ENCODE results near the gene DGKI. TPM values are rescaled to one million over a fixed set of nuclear protein-coding genes. Genes with fewer than 3 reads are reported as not detected.

The DGKI gene
- total RNA-seq, 3 donors from 2014 or later: 0.36 to 1.4 (median 0.46) TPM

GRCh38 chr7:137519947-137520346, 326.8 kb downstream of the DGKI start:
- no peak for ATAC-seq
- intact Hi-C loops (cut with DNase I, micrococcal nuclease): no loop called here
- no peak for TF ChIP-seq CTCF (IDR thresholded peaks at IDR 0.05)
- Histone ChIP-seq H3K4me1 (ENCODE audit: low read depth) (no peaks in the 10 kb centered on the region), H3K9me3 (no peaks in the 10 kb centered on the region), H3K4me3 (no peak overlapping the region), H3K36me3 (ENCODE audit: low read depth) (no peaks in the 10 kb centered on the region)
- DNase-seq: no peak

- no peaks in the 10 kb centered on the region for H3K36me3 ChIP-seq (ENCODE audit: low read depth)
- H3K9me3 ChIP-seq: no peaks in the 10 kb centered on the region
- H3K4me3 ChIP-seq: no peak overlapping the region
- DNase-seq: no peak
- intact Hi-C loops (cut with DNase I, micrococcal nuclease): no loop called here
- TF ChIP-seq CTCF (IDR thresholded peaks at IDR 0.05): no peak
- ATAC-seq: no peak
- no peaks in the 10 kb centered on the region for H3K4me1 ChIP-seq (ENCODE audit: low read depth)
These were observed 327.5 kb downstream of the DGKI start for GRCh38 chr7:137519181-137519691.

- DNase-seq: no peak
- Histone ChIP-seq H3K9me3 (no peaks in the 10 kb centered on the region), H3K4me3 (no peak overlapping the region), H3K36me3 (ENCODE audit: low read depth) (no peaks in the 10 kb centered on the region), H3K4me1 (ENCODE audit: low read depth) (no peaks in the 10 kb centered on the region)
- intact Hi-C loops (cut with DNase I, micrococcal nuclease): no loop called here
- TF ChIP-seq CTCF (IDR thresholded peaks at IDR 0.05): no peak
- no peak for ATAC-seq
These were observed 333.7 kb downstream of the DGKI start for GRCh38 chr7:137513091-137513490.

GRCh38 chr7:137507096-137507495, 339.7 kb downstream of the DGKI start:
- H3K9me3 ChIP-seq: no peaks in the 10 kb centered on the region
- intact Hi-C loops (cut with DNase I, micrococcal nuclease): no loop called here
- H3K4me1 ChIP-seq (ENCODE audit: low read depth): no peaks in the 10 kb centered on the region
- DNase-seq: no peak
- ATAC-seq: no peak
- no peak for TF ChIP-seq CTCF (IDR thresholded peaks at IDR 0.05)
- H3K36me3 ChIP-seq (ENCODE audit: low read depth): no peaks in the 10 kb centered on the region
- no peak overlapping the region for H3K4me3 ChIP-seq

- H3K4me1 ChIP-seq (ENCODE audit: low read depth): no peaks in the 10 kb centered on the region
- ATAC-seq (no peak), DNase-seq (no peak)
- H3K4me3 ChIP-seq: no peak overlapping the region
- intact Hi-C loops (cut with DNase I, micrococcal nuclease): no loop called here
- H3K9me3 ChIP-seq: no peaks in the 10 kb centered on the region
- H3K36me3 ChIP-seq (ENCODE audit: low read depth): no peaks in the 10 kb centered on the region
- no peak for TF ChIP-seq CTCF (IDR thresholded peaks at IDR 0.05)
These were observed 340.7 kb downstream of the DGKI start for GRCh38 chr7:137506031-137506430.

- Histone ChIP-seq H3K4me3 (no peak overlapping the region), H3K36me3 (ENCODE audit: low read depth) (no peaks in the 10 kb centered on the region), H3K4me1 (ENCODE audit: low read depth) (no peaks in the 10 kb centered on the region), H3K9me3 (no peaks in the 10 kb centered on the region)
- TF ChIP-seq CTCF (IDR thresholded peaks at IDR 0.05): no peak
- intact Hi-C loops (cut with DNase I, micrococcal nuclease): no loop called here
- DNase-seq (no peak), ATAC-seq (no peak)
These were observed 345.2 kb downstream of the DGKI start for GRCh38 chr7:137501562-137501961.
